ENCODE results near the gene SPOCD1. TPM values are rescaled to one million over a fixed set of nuclear protein-coding genes. Genes with fewer than 3 reads are reported as not detected.

The SPOCD1 gene
- total RNA-seq, 1 donor from 2014 or later: 0.68 TPM

DNA sequence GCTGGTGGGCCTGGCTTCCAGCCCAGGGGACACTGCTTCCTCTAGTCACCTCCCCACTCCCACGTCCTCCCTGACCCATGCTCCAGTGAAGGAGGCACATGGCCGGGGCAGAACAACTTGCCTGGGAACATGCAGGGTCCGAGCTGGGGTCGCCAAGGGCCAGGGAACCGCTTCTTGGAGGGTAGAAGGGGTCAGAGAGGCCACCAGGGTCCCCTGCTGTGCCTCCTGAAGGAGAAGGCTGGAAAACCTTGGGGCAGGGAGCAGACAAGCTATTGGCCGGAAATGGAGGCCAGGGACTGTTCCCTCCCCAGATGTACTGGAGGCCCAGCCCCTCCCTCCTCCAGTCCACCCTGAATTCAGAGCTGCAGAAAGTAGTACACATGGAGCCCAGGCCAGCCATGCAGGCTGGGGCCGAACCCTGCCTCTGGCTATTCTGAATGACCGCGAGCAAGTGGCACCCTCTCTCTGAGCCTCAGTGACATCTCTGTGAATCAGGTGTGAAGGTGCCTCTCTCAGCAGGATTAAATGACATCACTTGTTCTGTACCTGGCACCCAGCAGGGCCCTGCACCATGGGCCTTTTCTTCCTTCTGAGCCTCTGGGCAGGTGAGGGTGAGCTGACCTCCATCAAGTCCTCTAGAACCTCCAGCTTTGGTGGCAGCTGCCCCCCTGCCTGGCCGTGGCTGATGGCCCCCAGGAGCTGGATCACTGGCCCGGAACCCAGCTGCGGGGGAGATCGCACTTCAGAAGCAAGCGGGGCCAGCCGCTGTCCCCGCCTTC is 15.7 kb downstream of the SPOCD1 start:
- ATAC-seq: peak; percentile 14

DNA sequence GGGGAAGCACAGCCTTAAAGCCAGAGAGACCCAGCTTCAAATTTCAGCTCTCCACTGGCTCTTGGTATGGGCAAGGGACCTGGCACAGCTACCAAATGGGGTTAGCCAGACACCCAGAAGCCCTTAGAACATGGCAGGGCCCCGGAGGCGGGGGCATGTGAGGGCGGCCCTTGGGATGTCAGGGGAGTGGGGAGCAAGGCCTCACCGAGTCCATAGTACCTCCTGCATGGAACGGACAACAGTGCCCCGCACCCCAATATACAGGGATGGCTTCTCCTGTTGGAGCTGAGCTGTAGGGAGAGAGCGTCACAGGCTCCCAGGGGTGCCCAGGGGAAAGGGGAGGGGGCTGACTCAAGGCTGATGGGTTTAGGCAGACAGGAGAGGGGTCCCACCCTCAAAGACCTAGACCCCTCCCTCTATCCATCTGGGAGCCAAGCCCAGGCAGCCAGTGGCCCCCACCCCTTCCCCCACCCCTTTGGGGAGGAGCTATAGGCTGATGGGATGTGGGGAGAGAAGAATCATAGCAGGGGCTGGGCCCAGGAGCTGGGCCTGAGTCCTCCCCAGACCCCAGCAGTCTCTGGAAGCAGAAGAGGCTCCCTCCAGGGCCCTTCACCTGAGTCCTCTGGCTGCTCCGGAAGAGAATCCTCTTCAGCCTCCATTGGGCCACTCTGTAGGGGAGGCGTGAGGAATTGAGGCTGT is 16.5 kb downstream of the SPOCD1 start:
- no peak for ATAC-seq

DNA sequence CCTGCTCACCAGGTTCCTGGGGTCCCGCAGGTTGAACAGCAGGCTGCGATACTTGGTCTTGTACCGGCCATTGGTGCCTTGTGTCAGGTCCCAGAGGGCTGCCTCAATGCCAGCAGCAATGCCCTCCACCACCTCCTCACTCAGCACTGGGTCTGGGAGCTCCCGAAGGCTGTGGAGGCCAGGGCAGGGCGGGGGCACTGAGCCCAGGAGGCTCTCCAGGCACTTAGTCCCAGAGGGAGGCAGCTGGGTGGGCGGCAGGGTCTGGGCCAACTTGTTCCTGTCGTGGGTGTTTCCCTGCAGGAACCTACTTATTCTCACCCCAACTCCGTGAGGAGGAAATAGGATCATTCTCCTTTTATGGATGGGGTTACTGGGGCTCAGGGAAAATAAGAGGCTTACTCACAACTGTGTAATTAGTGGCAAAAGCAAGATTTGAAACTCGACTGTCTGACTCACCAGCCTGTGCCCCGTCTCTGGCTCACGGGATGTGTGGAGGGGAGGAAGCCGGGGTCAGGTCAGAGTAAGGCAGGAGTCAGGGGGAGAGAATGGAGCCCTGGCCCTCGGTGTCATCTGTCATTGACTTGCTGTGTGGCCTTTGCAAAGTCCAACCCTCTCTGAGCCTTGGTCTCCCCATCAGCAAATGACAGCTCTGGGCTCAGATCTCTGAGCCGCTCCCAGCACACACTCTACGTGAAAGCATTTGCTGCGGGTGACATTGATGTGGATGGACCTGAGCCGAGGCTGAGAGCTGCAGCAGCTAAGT is 17.2 kb downstream of the SPOCD1 start:
- peak; percentile 57 for ATAC-seq

DNA sequence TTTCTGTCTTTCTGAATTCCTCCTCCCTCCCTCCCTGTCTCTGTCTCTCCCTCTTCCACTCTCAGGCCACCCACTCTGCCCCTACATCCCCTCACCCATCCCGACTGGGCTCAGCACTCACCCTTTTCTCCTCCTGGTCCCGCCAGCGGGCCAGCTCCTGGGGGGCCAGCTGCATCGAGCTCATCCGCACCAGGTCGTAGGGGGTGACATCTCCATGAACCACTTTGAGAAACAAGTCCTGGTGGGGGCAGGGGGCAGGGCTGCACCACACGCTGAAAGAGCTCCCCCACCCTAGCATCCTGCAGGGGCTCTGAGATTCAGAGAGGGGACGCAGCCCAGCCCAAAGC is 17.8 kb downstream of the SPOCD1 start:
- ATAC-seq: no peak

DNA sequence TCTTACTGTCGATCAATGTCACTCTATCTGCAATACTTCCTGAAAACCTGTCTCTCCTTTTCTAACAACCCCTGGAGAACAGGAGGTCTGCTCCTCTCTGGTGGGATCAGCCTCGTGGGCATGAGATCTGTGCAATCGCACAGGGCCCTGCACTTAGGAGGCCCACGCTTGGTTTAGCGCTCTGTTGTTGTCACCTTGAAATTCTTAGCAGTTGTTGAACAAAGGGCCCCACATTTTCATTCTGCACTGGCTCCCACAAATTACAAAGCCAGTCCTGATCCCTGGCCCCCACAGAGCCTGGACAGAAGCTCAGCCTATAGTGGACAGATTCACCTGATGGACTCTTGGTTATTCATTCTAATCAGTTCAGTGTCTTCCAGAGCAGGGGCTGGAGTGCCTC is 18.6 kb downstream of the SPOCD1 start:
- ATAC-seq: no peak

DNA sequence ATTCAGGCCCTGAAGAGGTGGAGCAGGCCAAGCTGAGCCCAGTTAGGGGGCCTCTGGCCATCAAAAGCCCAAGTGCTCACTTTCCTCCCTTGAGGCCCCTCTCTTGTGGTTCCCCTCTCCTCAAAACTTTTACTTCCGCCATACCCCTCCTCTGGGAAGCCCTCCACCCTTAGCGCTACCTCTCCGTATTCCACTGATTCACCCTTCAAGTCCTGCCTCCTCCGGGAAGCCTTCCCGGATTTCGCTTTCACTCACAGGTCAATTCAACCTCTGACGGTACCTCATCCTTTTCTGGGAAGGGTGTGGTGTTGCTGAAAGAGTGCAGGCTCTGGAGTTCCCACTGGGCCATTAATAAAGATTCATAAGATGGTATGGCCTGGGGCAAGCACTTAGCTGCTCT is 19.1 kb downstream of the SPOCD1 start:
- ATAC-seq: no peak

DNA sequence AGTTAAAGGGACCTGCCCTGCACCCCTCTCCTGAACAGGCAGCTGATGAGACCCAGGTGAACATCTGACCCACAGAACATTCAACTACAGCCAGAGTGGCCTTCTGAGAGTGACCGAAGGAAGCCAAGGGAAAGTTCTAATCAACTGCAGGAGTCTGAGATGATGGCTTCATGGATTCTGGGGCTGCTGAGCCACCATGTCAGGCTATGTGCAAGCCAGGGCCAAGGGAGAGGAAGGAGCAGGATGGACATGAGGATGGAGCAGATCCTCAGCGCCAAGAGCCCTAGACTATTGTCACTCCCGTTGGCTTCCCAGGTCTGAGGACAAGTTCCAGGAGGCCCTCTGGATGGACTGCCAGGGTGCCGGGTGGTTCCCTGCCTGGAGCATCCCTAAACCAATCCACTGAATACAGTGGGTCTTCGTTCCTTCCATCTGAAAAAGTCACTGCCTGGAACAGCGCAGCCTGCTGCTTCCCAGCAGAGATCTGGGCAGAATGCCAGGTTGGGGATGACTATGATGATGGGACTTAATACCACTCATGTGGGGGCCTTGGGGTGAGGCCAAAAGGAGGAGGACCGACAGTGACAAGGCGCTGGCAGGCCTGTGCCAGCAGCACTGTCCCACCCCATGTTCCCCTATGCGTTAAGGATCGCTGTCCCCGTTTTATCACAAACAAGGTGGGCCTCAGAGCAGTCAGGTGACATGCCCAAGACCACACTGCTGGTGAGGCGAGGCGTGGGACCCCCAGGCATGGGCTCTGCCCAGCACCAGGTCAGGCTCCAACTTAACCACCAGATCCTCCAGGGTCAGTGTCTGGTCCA is 19.8 kb downstream of the SPOCD1 start:
- no peak for ATAC-seq

DNA sequence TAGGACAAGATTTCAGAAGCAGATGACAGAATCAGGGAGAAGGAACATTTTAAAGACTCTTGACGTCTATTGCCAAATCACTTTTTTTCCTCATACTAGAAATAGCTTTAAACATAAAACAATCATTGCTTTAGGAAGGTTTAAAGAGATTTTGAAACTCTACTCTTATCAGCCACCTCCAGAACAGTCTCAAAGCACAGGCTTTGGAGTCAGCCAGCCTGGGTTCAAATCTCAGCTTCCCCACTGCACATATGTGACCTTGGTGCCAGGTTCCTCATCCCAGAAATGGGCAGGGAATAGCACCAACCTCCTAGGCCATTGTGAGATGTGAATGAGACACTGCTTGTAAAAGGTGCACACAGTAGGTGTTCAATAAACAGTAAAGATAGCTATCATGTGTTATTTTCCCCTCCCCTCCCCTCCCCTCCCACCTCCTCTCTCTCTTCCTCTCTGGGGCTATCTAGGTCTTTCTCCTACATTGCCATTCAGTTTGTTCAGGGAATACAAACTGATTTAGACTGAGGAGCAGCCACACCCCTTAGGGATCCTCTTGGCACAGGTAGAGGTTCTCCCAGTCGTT is 20.6 kb downstream of the SPOCD1 start:
- ATAC-seq: no peak

DNA sequence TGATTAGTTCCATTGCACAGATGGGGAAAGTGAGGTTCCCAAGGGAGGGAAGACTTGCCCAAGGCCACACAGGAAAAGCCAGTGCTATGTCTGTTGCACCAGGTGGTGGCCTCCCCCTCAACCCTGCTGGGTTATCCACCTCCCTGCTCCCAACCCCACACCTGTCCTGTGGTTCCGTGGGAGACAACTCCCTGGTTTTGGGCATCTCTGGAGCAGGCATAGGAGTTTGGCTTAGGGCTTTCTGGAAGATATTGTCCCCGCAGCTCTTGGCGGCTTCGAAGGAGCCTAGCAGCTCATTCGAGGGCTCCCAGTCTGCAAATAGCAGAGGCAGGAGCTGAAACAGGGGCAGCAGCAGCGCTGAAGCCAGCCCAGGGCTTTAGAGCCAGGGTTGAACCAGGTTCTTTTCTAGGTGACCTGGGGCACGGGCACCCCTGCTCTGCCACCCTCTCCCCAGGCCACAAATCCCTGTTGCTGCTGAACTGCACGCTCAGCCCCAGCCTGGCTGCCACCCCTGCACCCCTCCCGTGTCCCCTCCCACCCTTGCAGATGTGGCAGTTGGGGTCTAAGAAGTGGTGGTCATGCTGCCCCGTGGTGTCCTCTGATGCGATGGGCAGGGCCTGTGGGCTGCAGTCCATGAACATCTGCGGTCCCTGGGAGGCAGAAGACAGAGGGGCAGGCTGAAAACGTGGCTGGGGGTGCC is 22.1 kb downstream of the SPOCD1 start:
- no peak for ATAC-seq

DNA sequence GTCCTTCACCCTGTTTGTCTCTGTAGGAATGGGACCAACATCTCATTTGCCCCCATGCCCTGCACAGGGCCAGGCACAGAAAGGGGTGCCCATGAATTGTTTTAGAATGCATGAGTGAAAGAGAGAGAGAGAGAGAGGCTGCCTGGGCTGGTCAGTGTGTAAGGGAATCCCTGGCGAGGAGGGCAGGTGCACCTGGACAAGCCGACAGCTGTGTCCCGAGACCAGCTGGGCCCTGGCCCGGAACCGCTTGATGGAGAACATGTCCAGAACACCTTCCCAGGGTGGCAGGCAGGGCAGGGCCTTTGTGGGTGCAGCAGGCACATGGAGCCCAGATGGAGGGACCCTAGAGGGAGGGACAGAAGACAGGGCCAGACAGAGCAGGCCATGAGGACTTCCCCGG is 22.7 kb downstream of the SPOCD1 start:
- ATAC-seq: no peak

DNA sequence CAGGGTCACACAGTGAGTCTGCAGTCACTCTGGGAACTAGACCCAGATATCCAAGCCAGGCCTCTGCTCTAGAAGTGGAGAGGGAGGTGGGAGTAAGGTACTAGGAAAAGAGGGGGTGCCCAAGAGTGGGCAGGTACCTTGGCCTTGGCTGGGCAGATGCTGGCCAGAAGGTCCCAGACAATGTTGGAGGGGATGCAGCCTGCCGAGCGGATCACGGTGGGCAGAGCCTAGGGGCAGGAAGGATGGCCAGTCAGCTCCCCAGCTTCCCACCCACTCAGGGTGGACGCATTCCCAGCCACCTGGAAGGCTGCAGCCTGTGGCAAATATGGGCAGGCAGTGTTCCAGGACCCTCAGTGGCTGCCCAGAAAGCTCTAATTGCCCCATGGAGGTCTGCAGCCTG is 23.3 kb downstream of the SPOCD1 start:
- ATAC-seq: no peak

DNA sequence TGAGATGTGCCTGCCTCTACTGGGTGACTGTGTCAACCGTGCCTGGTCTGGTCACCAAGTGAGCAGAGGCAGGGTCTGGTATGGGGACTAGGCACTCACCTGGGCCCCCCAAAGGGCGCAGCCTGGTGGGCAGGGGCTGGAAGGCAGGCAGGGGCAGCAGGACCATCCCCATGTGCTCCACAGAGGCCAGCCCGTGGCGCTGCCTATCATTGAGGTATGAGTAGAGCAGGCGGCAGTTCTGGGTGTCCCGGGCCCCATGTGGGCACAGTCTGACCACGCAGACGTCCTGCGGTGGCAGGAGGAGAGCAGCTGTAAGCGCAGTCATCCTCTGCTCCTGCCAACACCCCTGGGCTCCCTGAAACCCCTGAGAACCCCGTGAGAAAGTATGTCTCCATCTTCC is 23.7 kb downstream of the SPOCD1 start:
- no peak for ATAC-seq

DNA sequence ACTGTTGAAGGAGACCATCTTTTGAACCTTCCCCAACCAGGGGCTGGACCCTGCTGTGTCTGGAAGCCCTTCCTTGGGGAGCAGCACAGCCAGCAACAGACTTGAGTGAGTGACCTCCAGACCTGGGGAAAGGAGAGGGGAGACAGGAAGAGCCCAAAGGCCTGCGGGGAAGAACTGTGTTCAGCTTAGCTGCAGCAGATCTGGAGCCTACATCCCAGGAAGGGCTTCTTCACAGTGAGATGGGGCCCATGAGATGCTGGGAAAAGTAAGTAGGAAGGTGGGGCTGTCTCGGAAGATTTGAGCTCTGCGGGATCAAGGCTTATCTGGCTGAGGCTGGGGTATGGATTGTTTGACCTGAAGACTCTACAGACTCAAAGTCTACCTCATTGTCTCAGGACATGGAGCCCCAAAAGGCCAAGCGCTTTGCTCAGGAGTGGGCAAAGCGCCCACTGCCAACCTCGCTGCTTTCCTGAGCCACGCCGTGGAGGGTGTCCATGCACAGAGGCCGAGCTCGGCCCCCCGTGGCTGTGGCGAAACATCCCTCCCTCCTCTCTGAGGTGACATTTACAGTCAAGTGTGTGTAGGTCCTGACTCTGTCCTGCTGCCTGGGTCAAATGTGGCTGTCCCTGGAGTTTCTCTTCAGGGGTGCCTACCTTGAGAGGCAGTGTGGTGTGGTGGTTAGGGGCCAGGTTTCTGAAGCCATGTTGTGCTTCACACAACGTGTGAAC is 24.5 kb downstream of the SPOCD1 start:
- ATAC-seq: no peak

DNA sequence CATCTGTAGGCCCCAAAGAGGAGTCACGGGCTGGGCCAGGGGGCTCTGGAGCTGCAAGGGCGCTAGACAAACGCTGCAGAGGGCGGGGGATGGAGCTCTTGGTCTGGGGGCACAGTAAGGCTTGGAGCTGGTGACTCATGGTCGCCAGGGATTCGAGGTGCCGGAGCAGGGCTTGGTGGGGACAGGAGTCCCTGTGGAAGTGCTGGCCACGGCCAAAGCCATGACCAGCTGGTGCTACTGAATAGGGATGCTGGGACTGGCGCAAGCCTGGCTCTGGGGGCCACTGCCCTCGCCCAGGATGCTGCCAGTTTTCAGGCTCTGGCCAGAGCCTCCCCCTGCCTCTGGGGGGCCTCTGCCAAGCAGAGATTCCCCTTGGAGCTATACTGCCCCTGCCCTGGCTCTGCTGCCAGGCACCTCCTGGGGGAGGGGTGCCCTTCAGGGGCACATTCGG is 25.2 kb downstream of the SPOCD1 start:
- no peak for ATAC-seq

DNA sequence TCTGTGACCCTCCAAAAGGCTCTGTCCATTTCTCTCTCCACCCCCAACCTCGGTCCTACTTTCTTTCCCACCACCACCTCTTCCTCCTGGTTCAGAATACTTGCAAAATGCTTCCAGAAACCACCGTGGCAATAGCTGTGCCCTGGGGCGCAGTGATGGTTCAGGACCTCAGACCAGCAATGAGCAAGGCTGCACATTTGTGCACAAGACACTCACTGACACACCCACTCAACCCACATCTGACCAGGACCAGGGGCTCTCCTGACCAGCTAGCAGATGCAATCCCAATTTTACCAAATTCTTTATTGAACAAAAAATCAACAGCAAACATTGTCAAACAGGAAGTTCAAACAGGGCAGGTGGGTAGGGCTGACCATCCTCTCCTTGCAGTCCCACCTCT is 25.7 kb downstream of the SPOCD1 start:
- ATAC-seq: no peak

DNA sequence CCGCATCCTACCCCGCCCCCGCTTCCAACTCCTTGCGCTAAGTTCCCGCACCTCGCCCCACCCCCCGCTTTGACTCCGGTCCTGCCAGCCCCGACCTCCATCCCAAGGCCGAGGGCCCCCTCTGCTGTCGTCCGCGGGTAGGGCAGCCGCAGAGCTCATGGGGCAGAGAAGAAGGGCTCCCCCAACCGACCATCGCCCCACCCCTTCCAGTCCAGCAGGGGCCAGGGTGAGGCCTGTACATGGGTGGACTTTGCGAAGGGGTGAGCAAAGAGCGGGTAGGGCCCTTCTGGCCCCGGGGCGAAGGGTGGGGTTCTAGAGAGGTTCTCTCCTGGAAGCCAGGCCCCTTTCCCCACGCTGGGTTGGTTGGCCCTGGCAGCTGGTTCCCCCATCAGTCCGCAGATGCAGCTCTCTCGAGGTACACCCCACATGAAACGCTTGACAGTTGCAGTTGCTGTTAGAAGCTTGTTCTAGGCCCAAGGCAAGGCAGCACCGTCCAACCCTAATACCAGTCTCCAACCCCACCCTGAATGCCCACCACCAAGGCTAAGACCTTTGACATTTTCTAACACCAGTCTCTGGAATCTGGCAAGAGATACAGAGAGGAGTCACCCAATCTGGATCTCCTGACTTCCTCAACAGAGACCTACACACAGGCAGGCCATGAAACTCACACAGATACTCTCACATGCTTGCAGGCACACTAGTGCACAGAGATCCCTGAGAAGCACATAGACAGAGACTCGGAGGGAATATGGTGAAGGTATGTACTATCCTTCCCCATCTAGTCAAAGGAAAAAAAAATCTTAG is 26.4 kb downstream of the SPOCD1 start:
- peak; percentile 84 for ATAC-seq

DNA sequence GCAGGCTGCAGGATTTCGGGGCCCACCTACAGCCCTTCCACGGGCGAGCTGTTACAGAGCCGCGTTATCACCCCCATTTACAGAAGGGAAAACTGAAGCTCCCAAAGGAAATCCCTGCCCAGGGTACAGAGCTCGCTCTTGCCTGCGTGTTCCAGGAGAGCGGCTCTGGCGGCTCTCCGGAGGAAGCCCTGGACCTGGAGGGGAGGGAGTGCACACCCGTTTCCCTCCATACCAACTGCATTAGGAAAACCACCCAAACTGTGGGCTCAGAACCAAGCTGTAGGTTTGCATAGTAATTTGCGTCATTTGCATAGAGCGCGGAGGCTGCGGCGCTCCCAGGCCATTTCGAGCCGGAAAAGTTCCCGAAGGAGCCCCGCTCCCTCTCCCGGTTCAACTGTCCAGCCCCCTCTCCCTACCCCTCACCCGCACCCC is 27.0 kb downstream of the SPOCD1 start:
- ATAC-seq: peak; percentile 40

DNA sequence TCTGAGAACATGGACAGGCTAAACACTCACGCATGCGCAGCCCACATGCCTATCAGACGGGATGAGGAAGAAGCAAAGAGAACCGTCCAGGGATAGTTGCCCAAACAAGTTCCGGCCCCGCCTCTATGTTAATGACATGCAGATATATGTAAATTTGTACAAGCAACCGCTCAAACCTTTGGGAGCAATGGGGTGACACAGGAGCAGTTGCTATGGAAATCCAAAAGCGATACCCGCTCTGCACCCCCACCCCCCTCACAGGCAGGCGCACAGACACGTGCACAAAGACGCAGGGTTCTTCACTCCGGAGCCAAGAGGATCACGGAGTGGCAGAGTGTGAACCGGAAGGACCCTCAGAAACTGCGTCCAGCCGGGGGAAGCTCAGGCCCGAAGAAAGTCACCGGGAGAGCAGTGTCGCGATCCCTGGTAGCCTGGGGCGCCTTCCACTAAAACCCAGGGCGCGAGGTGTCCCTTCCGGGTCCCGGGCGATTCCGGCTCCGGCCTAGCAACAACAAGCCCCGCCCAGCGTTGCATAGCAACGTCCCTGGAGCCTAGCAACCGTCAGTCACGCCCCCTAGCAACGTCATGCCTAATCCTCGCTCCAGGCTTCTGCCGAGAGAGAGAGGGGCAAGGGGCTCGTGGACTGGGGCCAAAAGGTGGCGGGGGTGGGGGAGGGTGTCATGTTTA is 27.5 kb downstream of the SPOCD1 start:
- ATAC-seq: peak; percentile 83

DNA sequence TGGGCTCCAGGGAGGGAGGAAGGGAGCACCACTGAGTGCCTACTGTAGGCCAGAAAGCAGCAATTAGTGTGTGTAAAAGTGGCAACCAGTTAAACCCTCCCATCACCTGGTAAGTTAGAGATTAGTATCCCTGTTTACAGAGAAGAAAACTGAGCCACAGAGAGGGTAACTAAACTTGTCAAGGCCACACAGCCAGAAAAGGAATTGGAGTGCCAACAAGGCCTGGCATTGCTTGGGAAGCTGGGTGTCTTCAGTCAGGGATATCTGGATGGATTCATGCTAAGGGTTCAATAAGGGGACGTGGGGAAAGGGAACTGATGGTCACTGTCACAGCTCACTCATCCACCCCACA is 28.1 kb downstream of the SPOCD1 start:
- no peak for ATAC-seq
